Left ventricle myocardium inferior (tissue), 1 donor: ENCODE results near the gene GDF10. TPM values are rescaled to one million over a fixed set of nuclear protein-coding genes. Genes with fewer than 3 reads are reported as not detected.

Experiments
- DNase-seq: peaks from one replicate; pipeline ENCODE4 v3.0.0-alpha.2; 2020
- H3K27ac ChIP-seq: fragments of 200-600 bp; replicated peaks from 2 replicates; pipeline ENCODE4 v1.8.0; 2021
- H3K27me3 ChIP-seq: fragments of 200-600 bp; 2 replicates; pipeline ENCODE4 v1.8.0; 2021; ENCODE audit warnings: low read depth
- H3K36me3 ChIP-seq: fragments of 200-600 bp; 2 replicates; pipeline ENCODE4 v1.8.0; 2021
- H3K4me1 ChIP-seq: fragments of 200-600 bp; 2 replicates; pipeline ENCODE4 v1.8.0; 2021
- H3K4me3 ChIP-seq: fragments of 200-600 bp; 2 replicates; pipeline ENCODE4 v1.8.0; 2021; ENCODE audit warnings: mild to moderate bottlenecking, moderate library complexity
- H3K9me3 ChIP-seq: fragments of 200-600 bp; replicated peaks from 2 replicates; pipeline ENCODE4 v1.8.0; 2021
- CTCF ChIP-seq: fragments of 200-600 bp; IDR thresholded peaks from 2 replicates; pipeline ENCODE4 v1.8.0; 2021; ENCODE audit warnings: antibody characterized with exemption, mild to moderate bottlenecking, borderline replicate concordance
- intact Hi-C: fragments of 100-400 bp; cut with micrococcal nuclease; formaldehyde crosslinking; loops from one replicate; pipeline ENCODE4 v1.11.0; 2022
- total RNA-seq: library from RNA; stranded (reverse); fragmentation: NEBNext Ultra II Directional; extraction: Animal tissue kit (Norgen Biotek cat#: 25700); gene quantifications from one replicate; pipeline ENCODE4 v1.2.1, GENCODE V29; 2021
- donor health status: DM: no; HTN: yes; CAD: no; lungs with severe emphysema.

Gene GDF10
- total RNA-seq, 1 donor from 2014 or later, result 0.22 TPM

DNA sequence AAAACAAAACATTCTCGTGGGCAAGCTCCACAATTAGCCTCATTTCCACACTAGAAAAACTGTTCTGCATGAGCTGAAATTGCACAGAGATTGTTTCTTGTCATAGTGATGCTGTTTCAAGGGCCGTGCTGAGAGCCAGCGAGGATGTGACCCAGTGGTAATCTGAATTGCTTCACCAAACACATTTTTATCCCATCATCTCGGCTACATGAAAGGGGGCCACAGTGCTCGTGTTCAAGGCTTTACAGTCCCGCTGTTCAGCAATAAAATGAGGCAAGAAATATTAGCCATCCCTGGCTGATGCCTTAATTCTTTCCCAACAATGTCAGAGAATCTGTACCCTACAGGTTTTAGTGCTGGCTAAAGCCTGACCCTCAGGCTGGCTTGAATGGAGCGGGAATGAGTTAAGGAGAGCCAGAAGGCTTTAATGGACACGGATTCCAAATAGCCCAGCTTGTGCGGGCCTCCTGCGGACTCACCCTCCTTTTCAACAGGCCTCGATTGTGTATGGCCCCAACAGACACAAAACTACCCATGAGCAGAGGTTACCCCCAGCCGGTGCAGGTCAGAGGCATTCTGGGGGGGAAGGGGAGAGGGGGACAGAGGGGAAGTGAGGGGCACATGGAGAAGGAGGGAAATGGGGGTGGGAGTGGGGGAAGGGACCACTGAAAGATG lies 2.0 kb upstream of the GDF10 start:
- Histone ChIP-seq H3K36me3 (no peaks in the 10 kb centered on the region), H3K27ac (no peak overlapping the region), H3K4me3 (no peak overlapping the region), H3K9me3 (no peaks in the 10 kb centered on the region), H3K4me1 (peaks cover 17% of the 10 kb centered on the region), H3K27me3 (peaks cover 74% of the 10 kb centered on the region)
- no peak for TF ChIP-seq CTCF
- intact Hi-C loops, result no loop called here
- DNase-seq, result no peak

GRCh38 chr10:47298715-47299114 lies 1.3 kb upstream of the GDF10 start:
- peaks cover 78% of the 10 kb centered on the region for H3K27me3 ChIP-seq
- H3K36me3 ChIP-seq, result no peaks in the 10 kb centered on the region
- H3K4me1 ChIP-seq, result peaks cover 17% of the 10 kb centered on the region
- TF ChIP-seq CTCF, result no peak
- H3K4me3 ChIP-seq, result no peak overlapping the region
- no peak for DNase-seq
- intact Hi-C loops, result no loop called here
- H3K27ac ChIP-seq, result no peak overlapping the region
- no peaks in the 10 kb centered on the region for H3K9me3 ChIP-seq

DNA sequence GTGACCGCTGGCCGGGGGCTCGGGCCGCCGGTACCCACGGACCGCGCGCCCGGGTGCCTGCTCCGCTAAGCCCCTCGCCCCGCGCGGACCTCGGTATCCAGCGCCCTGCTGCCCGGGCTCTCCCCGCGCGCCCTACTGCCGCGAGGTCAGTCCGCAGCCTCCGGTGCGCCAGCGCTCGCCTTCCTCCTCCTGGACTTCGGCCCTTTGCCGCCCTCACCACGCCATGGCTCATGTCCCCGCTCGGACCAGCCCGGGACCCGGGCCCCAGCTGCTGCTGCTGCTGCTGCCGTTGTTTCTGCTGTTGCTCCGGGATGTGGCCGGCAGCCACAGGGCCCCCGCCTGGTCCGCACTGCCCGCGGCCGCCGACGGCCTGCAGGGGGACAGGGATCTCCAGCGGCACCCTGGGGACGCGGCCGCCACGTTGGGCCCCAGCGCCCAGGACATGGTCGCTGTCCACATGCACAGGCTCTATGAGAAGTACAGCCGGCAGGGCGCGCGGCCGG lies 483 bp downstream of the GDF10 start:
- intact Hi-C loops, result no loop called here
- Histone ChIP-seq H3K4me3 (peak overlapping the region; percentile 62), H3K9me3 (no peaks in the 10 kb centered on the region), H3K36me3 (no peaks in the 10 kb centered on the region), H3K4me1 (peaks cover 17% of the 10 kb centered on the region), H3K27me3 (peaks cover 83% of the 10 kb centered on the region), H3K27ac (no peak overlapping the region)
- peak; percentile 29 for TF ChIP-seq CTCF
- DNase-seq, result no peak

DNA sequence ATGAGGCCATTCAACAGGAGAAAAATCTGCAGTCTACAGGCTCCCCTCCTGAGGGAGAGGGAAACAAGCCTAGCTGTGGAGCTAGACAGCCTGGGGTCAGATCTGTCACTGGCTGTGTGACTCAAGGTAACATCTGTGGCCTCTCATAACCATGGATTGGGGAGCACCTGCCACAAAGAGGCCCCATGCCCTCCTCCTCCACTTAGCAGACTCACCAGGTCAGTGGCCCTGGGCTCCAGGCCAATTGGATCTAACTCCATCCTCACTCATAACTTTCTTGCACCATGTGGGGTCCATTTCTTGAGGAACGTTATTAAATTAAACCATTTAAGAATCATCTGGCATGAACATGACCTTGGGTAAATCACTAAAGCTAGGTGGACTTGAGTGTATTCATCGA lies 1.8 kb downstream of the GDF10 start:
- Histone ChIP-seq H3K27ac (no peak overlapping the region), H3K9me3 (no peaks in the 10 kb centered on the region), H3K4me3 (no peak overlapping the region), H3K27me3 (peaks cover 87% of the 10 kb centered on the region), H3K4me1 (peaks cover 17% of the 10 kb centered on the region), H3K36me3 (no peaks in the 10 kb centered on the region)
- TF ChIP-seq CTCF, result no peak
- intact Hi-C loops, result no loop called here
- no peak for DNase-seq

GRCh38 chr10:47303105-47303504 lies 3.1 kb downstream of the GDF10 start:
- H3K27me3 ChIP-seq, result peaks cover 89% of the 10 kb centered on the region
- intact Hi-C loops, result no loop called here
- no peak for TF ChIP-seq CTCF

More at GRCh38 chr10:47303105-47303504, 3.1 kb downstream of the GDF10 start:
- Histone ChIP-seq H3K9me3 (no peaks in the 10 kb centered on the region), H3K27ac (no peak overlapping the region), H3K4me3 (no peak overlapping the region), H3K4me1 (peaks cover 17% of the 10 kb centered on the region), H3K36me3 (no peaks in the 10 kb centered on the region)
- DNase-seq, result no peak
